G401.6 (cell line): ENCODE data around the gene SZT2.

ENCODE experiments used
- FAIRE-seq: peaks from 2 replicates; lab custom pipeline; 2012; peaks lifted over from hg19 to GRCh38; lab: Jason Lieb, UNC

SZT2 gene

GRCh38 chr1:43425045-43425444, 35.3 kb downstream of the SZT2 start:
- FAIRE-seq, result no peak

GRCh38 chr1:43426221-43426620, 36.5 kb downstream of the SZT2 start:
- no peak for FAIRE-seq

GRCh38 chr1:43427524-43427923, 37.8 kb downstream of the SZT2 start:
- FAIRE-seq, result no peak

- no peak for FAIRE-seq
Observed at GRCh38 chr1:43427941-43428340, 38.2 kb downstream of the SZT2 start.

- FAIRE-seq, result no peak
Observed at GRCh38 chr1:43430831-43431230, 41.1 kb downstream of the SZT2 start.

- FAIRE-seq, result no peak
Observed at GRCh38 chr1:43431676-43432075, 42.0 kb downstream of the SZT2 start.

GRCh38 chr1:43432171-43432860, 42.6 kb downstream of the SZT2 start:
- no peak for FAIRE-seq

GRCh38 chr1:43432907-43433306, 43.2 kb downstream of the SZT2 start:
- FAIRE-seq, result no peak

GRCh38 chr1:43434256-43434655, 44.6 kb downstream of the SZT2 start:
- FAIRE-seq, result no peak

- FAIRE-seq, result no peak
Observed at GRCh38 chr1:43435146-43436145, 45.7 kb downstream of the SZT2 start.

GRCh38 chr1:43436371-43436770, 46.7 kb downstream of the SZT2 start:
- FAIRE-seq, result no peak

- no peak for FAIRE-seq
Observed at GRCh38 chr1:43437031-43437973, 47.6 kb downstream of the SZT2 start.

GRCh38 chr1:43438006-43438405, 48.3 kb downstream of the SZT2 start:
- FAIRE-seq, result no peak

GRCh38 chr1:43438576-43438952, 48.9 kb downstream of the SZT2 start:
- FAIRE-seq, result no peak

GRCh38 chr1:43438953-43439581, 49.4 kb downstream of the SZT2 start:
- FAIRE-seq, result no peak

GRCh38 chr1:43439781-43440180, 50.1 kb downstream of the SZT2 start:
- no peak for FAIRE-seq

GRCh38 chr1:43440358-43440757, 50.7 kb downstream of the SZT2 start:
- FAIRE-seq, result no peak

- no peak for FAIRE-seq
Observed at GRCh38 chr1:43441166-43441893, 51.6 kb downstream of the SZT2 start.

GRCh38 chr1:43441894-43442637, 52.4 kb downstream of the SZT2 start:
- no peak for FAIRE-seq

GRCh38 chr1:43442756-43443155, 53.1 kb downstream of the SZT2 start:
- no peak for FAIRE-seq
